ENCODE results near the gene TMEM196.
"Not testable (repeated sequence)": the region's sequence is repeated elsewhere in the genome, so short reads cannot be mapped to it uniquely, and the experiment has no call there.

Gene TMEM196

GRCh38 chr7:19705663-19706062 lies 67.8 kb downstream of the TMEM196 start:
- DNase-seq: no peak

- DNase-seq: no peak
Measured at GRCh38 chr7:19701471-19701870, 71.9 kb downstream of the TMEM196 start.

GRCh38 chr7:19700936-19701335 lies 72.5 kb downstream of the TMEM196 start:
- DNase-seq: no peak

- no peak for DNase-seq
Measured at GRCh38 chr7:19698331-19698730, 75.1 kb downstream of the TMEM196 start.

- no peak for DNase-seq
Measured at GRCh38 chr7:19696926-19697325, 76.5 kb downstream of the TMEM196 start.

GRCh38 chr7:19692111-19692828 lies 81.1 kb downstream of the TMEM196 start:
- no peak for DNase-seq

GRCh38 chr7:19690736-19691135 lies 82.7 kb downstream of the TMEM196 start:
- no peak for DNase-seq

GRCh38 chr7:19689130-19689529 lies 84.3 kb downstream of the TMEM196 start:
- DNase-seq: not testable (repeated sequence)

GRCh38 chr7:19681596-19681995 lies 91.8 kb downstream of the TMEM196 start:
- no peak for DNase-seq

- no peak for DNase-seq
Measured at GRCh38 chr7:19677180-19677579, 96.2 kb downstream of the TMEM196 start.

GRCh38 chr7:19675816-19676215 lies 97.6 kb downstream of the TMEM196 start:
- no peak for DNase-seq

- DNase-seq: no peak
Measured at GRCh38 chr7:19674266-19674960, 99.0 kb downstream of the TMEM196 start.

GRCh38 chr7:19670806-19671205 lies 102.6 kb downstream of the TMEM196 start:
- DNase-seq: no peak

Measured in DMS79 treated with DMSO at 0.1 percent for 48 hours (cell line).